Medulla oblongata (tissue), 1 donor: ENCODE results near the gene SOX11.
"Not testable (repeated sequence)": the region's sequence is repeated elsewhere in the genome, so short reads cannot be mapped to it uniquely, and the experiment has no call there.

Source experiments
- DNase-seq: peaks from one replicate; pipeline ENCODE4 v3.0.0-alpha.2; 2015; ENCODE audit errors: extremely low spot score

SOX11 gene

DNA sequence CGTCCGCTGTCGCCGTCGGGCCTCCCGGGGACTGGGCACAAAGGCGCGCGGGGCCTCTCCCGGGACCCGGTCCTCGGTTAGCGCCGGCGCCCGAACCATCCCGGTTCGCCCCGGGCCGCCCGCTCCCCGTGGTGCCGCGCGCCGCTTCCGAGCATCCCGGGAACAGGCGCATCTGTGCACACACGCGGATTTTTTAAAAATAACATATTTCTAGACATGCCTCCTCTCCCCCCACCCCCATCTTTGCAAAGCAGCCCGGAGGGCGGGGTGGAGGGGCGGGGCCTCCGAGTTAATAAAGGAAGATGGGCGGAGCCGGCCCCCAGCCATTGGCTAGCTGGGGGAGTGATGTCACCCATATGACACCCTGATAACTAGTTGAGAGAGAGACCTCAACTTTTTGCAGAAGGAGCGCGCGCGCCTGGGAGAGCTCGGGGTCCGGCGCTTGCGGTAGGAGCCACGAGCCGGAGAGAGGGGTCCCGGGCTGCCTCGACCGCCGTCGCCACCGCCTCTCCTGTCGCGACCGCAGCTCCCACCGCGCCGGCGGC, at the start of gene SOX11:
SOX11 (plus strand) TSS at position 400 of the 545 bp plus-strand sequence. CDS start 338 bp downstream, outside the sequence.
- DNase-seq: peak; percentile 85

DNA sequence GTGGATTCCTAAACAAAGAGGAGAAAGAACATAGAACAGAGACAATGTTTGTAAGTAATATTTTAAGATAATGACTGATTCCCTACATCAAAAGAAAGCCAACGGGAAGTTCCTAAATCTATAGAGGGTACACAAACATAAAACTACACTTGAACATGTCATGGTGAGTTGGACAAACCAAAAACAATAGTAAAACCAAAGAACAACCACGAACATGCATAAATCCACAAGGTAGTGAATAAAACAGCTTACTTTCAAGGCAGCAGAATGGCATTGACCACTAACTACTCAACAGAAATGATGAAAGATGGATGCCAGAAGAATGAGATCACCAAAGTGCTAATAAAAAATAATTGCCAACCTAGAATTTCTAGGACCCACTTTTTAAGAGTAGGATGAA, 39.5 kb upstream of the SOX11 start:
- not testable (repeated sequence) for DNase-seq

DNA sequence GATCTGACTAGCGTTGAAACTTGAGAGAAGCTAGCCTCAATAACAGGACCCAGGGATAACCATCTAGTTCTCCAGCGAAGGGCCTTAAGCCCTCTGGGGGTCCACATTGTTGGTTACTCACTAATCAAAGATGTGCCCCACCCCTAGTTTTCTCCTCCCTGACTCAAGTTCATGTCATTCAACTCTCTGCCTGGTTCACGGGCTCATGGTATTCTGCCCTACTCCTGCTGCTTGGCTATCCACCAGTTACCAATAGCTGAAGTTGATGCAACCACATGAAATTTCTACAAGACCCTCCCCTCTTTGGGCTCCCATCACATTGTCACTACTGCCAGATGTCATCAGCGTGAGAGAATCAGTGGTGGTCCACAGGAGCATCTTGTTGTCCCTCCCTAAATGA, 38.4 kb upstream of the SOX11 start:
- not testable (repeated sequence) for DNase-seq

GRCh38 chr2:5657231-5657630, 35.0 kb upstream of the SOX11 start:
- DNase-seq: no peak

GRCh38 chr2:5660591-5660990, 31.6 kb upstream of the SOX11 start:
- peak; percentile 1 for DNase-seq

DNA sequence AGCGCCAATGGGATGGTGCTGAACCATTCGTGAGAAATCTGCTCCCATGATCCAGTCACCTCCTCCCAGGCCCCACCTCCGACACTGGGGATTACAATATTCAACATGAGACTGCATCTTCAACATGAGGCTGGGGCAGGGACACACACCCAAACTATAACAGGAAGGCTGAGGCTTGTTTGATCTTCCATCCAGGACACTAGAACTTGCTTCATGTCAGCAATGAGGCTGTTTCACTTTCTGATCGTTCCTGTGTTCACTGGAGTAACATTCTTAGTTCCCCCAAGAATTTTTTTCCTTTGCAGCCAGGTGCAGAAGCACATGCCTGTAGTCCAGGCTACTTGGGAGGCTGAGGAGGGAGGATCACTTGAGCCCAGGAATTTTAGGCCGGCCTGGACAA, 30.8 kb upstream of the SOX11 start:
- no peak for DNase-seq

DNA sequence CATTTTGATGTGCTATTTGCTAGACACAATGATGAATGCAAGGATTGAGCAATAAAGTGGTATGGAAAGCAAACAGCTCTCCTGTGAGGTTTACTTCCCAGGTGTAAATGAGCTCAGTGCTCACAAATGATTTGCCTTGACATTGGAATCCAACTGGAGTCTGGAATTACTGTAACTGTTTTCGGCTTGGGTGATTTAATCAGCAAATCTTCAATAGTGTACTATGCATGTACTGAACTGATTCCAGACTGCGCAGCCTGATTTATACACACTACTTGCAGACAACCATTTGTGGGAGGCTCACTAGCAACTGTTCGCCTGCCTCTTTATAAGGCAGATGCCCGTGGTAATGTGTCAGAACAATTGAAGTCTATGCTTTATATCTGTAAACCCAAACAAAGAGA, 27.9 kb upstream of the SOX11 start:
- no peak for DNase-seq

- DNase-seq: no peak
Measured at GRCh38 chr2:5665066-5665465, 27.1 kb upstream of the SOX11 start.

GRCh38 chr2:5666798-5667197, 25.4 kb upstream of the SOX11 start:
- DNase-seq: no peak

- not testable (repeated sequence) for DNase-seq
Measured at GRCh38 chr2:5667655-5668054, 24.5 kb upstream of the SOX11 start.

DNA sequence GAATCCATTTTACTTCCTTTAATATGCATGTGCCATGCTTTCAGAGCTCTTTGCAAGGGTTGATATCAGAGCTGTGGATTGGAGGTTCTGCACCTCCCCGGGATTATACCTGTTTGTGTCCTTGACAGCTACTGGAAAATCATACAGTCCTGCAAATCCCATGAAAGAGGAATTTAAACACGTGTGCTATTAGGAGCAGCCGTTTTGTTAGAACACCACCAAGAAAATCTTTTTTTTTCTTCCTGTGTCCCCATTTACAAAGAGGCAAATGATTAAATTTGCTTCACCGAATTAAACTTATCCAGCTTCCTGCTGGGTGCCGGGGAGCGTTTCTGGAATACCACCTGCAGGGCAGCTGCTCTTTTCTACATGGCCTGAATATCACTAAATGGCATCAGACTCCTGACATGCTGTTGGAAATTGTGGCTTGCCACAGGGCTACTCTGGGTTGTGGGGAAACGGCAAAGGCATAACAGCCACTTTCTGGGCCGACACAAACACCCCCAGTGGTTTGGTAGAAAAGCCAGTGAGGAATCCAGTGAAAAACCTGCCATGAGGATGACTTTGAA, 23.4 kb upstream of the SOX11 start:
- no peak for DNase-seq

- no peak for DNase-seq
Measured at GRCh38 chr2:5672749-5673144, 19.4 kb upstream of the SOX11 start.

DNA sequence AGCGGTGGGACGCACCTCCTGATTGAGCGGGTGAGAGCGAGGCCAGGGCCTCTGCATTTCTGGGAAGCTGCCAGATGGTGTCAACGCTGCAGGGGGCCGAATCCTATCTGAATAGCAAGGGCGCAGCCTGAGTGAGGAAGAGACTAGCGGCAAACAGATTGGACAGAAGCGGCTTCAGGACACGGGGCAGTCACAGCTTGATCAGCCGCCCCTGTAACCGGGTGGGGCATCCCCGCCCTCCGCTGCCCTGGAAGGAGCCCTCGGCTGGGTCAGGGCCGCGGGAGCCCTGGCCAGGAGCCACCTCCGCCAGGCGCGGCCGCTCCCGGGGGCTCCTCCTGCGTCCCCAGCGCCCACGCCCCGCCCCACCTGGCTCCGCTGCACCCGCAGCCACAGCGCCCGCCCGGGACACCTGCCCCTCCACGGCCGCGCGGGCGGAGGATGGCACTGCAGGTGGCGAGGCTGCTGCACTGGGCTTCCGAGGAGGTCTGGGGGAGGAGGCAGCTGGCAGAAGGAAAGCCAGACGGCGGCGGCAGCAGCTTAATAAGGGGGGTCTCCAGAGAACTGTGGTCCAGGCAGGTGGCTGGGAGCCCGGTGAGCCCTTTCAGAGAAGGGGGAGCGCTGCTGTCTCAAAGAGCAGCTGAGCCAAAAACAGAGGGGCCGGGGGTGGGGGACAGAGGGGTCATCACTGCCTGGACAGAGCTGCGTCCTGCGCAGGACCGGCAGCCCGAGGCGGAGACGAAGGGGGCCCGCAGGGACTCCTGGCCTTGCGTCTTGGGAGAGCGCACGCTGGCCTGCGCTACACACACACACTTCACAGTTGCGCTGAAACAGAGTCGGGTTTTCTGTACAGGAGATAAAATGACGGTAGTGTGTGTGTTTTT, 18.8 kb upstream of the SOX11 start:
- no peak for DNase-seq

- DNase-seq: no peak
Measured at GRCh38 chr2:5674026-5674340, 18.2 kb upstream of the SOX11 start.

GRCh38 chr2:5677133-5677532, 15.1 kb upstream of the SOX11 start:
- DNase-seq: no peak

GRCh38 chr2:5683471-5683870, 8.7 kb upstream of the SOX11 start:
- DNase-seq: no peak

- peak; percentile 18 for DNase-seq
Measured at GRCh38 chr2:5685225-5685624, 7.0 kb upstream of the SOX11 start.

- no peak for DNase-seq
Measured at GRCh38 chr2:5686068-5686467, 6.1 kb upstream of the SOX11 start.

DNA sequence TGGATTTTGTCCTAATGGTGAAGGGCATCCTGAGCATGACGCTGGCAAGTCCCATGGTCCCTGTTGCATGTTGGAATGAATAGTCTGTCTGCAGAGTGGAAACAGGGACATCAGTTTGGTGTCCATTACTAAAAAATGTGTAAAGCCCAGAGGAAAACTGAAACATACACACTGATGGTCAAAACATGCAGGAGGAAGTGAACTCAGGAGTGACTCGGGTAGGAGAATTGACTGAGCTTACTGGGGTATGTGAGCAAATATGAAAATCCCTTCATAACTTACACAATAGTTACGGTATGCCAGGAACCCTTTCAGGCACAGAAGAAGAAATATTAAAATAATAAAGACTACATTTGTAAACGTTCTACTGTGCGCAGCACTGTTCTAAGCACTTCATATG, 5.6 kb upstream of the SOX11 start:
- DNase-seq: no peak

DNA sequence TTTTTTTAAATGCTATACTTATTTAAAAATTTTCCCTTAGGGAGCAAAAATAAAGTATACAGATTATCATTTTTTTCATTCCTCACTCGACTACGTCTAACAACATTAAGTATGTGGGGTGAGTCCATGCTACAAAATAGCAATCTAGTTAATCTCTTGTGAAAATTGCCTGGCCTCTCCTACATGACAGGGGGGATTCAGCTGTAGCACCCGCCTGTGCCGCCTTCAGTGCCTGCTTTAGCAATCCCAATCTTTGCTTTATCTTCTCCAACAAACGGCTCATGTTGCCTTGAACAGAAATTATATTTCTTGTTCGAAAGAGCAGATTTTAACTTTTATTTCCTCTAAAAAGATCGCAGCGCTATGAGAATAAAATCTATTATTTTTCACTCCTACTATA, 2.4 kb upstream of the SOX11 start:
- DNase-seq: no peak

GRCh38 chr2:5690286-5690685, 1.9 kb upstream of the SOX11 start:
- no peak for DNase-seq

DNA sequence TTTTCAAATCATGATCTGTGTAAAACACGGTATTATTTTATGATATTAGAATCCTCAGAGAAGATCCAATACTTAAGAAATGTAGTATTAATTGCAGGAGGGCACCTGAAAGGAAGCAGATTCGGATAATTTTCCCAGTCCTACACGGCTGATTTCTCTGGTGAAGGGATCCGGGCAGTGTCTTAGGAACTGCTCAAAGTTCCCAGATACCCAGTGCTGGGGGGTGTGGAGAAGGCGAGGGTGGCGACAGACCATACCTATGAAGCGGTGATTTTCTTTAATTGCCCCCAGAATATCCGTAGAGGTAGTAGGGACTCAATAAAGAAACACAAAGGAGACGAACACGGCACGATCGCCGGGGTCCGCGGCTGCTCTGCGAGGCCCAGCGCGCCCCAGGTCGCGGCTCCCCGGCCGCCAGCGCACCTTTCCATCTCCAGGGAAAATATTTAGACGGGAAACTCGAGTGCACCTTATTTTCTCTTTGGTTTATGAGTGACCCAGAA, 1.4 kb upstream of the SOX11 start:
- DNase-seq: no peak
